Central memory CD8-positive, alpha-beta T cell (primary cell): ENCODE results near the gene BACE1-AS.
A peak's percentile ranks its signal among the peaks of the same experiment; 100 is the strongest.

Source experiments
- ATAC-seq: fragments of 150-1000 bp; cut with Tn5 transposase; replicated peaks from 2 replicates; pipeline ENCODE4 v1.10.0; 2022; ENCODE audit warnings: mild to moderate bottlenecking, moderate FRiP score, moderate number of reproducible peaks; ENCODE audit not compliant: poor library complexity, severe bottlenecking; ENCODE audit errors: extremely low read depth
- DNase-seq, 2 donors: peaks; one replicate each; pipeline ENCODE4 v3.0.0; 2021; ENCODE audit warnings: low spot score in 2 of 2
- H3K27ac Mint-ChIP-seq: one replicate; pipeline ENCODE4 v1.8.0; 2022; ENCODE audit warnings: low read depth, mild to moderate bottlenecking, moderate library complexity, mixed read lengths
- H3K27me3 Mint-ChIP-seq: one replicate; pipeline ENCODE4 v1.8.0; 2022; ENCODE audit warnings: mixed read lengths
- H3K36me3 Mint-ChIP-seq: one replicate; pipeline ENCODE4 v1.8.0; 2022; ENCODE audit warnings: mild to moderate bottlenecking, moderate library complexity, mixed read lengths; ENCODE audit not compliant: insufficient read depth
- H3K4me1 Mint-ChIP-seq: one replicate; pipeline ENCODE4 v1.8.0; 2022; ENCODE audit warnings: mixed read lengths
- H3K4me3 Mint-ChIP-seq: one replicate; pipeline ENCODE4 v1.8.0; 2022; ENCODE audit warnings: mild to moderate bottlenecking, moderate library complexity, mixed read lengths
- H3K9me3 Mint-ChIP-seq: one replicate; pipeline ENCODE4 v1.8.0; 2022; ENCODE audit warnings: mixed read lengths

BACE1-AS gene

DNA sequence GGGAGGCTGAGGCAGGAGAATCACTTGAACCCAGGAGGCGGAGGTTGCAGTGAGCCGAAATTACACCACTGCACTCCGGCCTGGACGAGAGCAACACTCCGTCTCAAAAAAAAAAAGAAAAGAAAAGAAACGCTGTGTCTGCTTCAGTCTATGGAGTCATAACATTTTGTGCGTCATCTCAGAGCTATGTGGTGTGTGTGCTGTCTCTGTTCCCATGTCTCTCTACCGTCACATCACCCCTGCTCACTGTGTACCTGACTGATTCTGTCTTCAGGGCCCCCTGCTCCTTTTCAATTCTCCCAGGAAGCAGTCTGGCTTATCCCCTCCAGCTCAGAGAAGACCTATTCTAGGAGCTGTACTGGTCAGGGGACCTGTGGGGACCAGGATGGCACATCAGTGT lies 7.0 kb downstream of the BACE1-AS start:
- H3K4me1 Mint-ChIP-seq, result peaks cover 4% of the 10 kb centered on the region
- no peaks in the 10 kb centered on the region for H3K36me3 Mint-ChIP-seq
- peaks cover 11% of the 10 kb centered on the region for H3K27me3 Mint-ChIP-seq
- H3K4me3 Mint-ChIP-seq, result no peak overlapping the region
- ATAC-seq (no peak), DNase-seq (no peak)
- no peak overlapping the region for H3K27ac Mint-ChIP-seq
- H3K9me3 Mint-ChIP-seq, result no peaks in the 10 kb centered on the region

DNA sequence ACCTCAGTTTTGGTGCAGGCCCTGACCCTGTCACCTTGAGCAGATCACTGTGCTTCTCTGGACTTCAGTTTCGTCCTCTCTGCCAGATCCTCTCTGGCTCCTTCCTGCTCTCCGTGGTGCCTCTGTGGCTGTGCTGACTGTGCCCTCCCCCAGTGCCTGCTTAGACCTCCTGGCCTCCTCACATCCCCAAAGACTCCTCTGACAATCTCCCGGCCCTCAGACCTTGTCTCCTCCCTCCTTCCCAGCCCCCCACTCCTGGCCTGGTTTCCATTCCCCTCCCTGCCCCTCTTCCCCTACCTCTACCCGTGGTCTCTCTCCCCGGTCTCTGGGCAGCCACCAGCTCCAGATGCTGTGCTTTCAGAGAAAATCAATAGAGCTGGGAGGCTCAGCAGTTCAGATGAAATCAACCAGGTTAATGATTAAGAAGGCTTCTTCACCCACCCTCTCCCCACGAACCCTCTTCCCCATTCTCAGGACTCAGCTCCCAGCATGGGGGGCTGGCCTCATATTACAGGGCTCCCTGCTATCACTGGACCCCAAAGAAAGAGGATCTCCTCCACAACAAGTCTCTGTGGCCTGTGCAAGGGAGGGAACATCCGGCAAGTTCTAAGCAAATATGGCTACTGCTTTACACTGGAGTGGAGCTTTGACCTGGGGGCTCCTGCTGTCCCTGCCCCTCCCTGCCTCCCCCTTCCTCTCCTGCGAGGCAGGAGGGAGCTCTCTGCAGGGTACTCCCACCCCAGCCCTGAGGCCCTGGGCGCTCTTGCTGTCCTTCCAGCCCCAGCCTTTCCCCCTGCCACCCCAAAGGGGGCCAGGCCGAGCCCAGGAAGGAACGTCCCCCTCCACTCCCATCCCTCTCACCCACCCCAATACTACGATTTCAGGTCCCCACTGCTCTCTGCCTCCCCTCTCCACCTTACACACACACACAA lies 8.5 kb downstream of the BACE1-AS start:
- ATAC-seq (no peak), DNase-seq (no peak)
- H3K27me3 Mint-ChIP-seq, result peaks cover 11% of the 10 kb centered on the region
- H3K4me3 Mint-ChIP-seq, result no peak overlapping the region
- peaks cover 4% of the 10 kb centered on the region for H3K4me1 Mint-ChIP-seq
- no peak overlapping the region for H3K27ac Mint-ChIP-seq
- H3K9me3 Mint-ChIP-seq, result no peaks in the 10 kb centered on the region
- H3K36me3 Mint-ChIP-seq, result no peaks in the 10 kb centered on the region

DNA sequence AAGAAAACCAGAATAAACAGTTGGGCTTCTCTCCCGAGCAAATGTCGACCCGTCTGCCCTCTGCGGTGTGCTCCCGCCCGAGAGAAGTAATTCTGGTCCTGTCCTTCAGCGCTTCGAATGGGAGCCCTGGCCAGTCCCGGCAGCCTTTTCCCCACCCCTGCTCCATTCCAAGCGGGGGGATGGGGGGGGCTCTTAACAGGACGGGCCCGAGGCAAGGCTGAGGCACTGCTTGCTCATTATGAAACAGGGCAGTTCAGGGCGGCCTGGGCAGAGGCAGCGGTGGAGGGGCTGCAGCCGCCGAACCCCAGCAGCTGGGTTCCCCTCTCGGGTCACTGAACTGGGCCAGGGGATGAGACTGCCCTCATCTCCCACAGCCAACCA lies 9.1 kb downstream of the BACE1-AS start:
- ATAC-seq (no peak), DNase-seq (no peak)
- Mint-ChIP-seq H3K27me3 (peaks cover 11% of the 10 kb centered on the region), H3K4me1 (peaks cover 4% of the 10 kb centered on the region), H3K27ac (no peak overlapping the region), H3K9me3 (no peaks in the 10 kb centered on the region), H3K4me3 (no peak overlapping the region), H3K36me3 (no peaks in the 10 kb centered on the region)

DNA sequence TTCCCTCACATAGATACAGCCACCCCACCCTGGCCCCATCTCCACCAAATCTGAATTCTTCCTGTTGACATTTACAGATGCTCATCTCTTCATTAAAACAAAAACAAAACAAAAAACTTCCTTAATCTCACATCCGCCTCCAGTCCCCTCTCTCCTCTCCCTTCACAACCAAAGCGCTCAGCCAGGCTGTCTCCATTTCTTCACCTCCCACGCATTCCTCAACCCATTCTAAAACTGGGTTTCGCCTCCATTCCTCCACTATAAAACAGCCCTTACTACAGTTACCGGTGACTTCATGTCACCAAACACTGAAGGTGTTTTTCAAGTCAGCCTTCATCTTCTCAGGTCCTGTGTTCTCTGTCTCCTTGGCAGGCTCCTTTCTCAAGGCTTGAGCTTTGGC lies 9.6 kb downstream of the BACE1-AS start:
- H3K36me3 Mint-ChIP-seq, result no peaks in the 10 kb centered on the region
- H3K4me3 Mint-ChIP-seq, result no peak overlapping the region
- DNase-seq (no peak), ATAC-seq (no peak)
- peaks cover 11% of the 10 kb centered on the region for H3K27me3 Mint-ChIP-seq
- H3K4me1 Mint-ChIP-seq, result peaks cover 4% of the 10 kb centered on the region
- no peak overlapping the region for H3K27ac Mint-ChIP-seq
- no peaks in the 10 kb centered on the region for H3K9me3 Mint-ChIP-seq

DNA sequence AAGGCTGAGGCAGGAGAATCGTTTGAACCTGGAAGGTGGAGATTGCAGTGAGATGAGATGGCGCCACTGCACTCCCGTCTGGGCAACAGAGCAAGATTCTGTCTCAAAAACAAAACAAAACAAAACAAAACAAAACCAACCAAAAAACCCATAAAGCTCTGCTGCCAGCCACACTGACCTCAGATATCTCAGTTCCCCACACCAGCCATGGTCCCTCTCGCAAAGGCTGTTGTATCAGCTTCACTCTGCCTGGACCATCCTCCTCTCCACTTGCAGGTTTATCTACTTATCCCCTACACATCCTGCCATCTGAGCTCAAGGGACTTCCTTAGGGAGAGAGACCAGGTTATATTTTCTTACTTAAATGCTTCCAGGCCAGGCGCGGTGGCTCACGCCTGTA lies 11.1 kb downstream of the BACE1-AS start:
- Mint-ChIP-seq H3K36me3 (no peaks in the 10 kb centered on the region), H3K27me3 (peaks cover 11% of the 10 kb centered on the region), H3K4me1 (peaks cover 4% of the 10 kb centered on the region), H3K9me3 (no peaks in the 10 kb centered on the region), H3K27ac (no peak overlapping the region), H3K4me3 (no peak overlapping the region)
- DNase-seq (no peak), ATAC-seq (no peak)

DNA sequence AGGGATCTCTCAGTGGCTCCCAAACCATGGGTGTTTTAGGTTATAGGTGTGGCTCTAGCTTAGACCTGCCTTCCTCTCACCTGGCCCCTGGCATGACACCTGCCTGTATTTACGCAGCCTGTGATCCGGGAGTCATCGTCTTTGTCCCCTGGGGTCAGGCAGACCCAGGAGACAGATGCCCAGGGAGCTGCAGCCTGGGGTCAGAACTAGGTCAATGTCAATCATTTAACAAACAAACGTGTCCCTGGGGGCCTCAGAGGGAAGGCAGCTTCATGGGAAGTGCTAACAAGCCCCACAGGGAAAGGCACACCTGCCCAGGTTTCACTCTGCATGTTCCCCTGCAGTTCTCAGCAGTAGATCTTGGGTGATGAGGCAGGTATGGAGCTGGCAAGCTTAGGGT lies 12.0 kb downstream of the BACE1-AS start:
- peaks cover 16% of the 10 kb centered on the region for H3K27me3 Mint-ChIP-seq

DNA sequence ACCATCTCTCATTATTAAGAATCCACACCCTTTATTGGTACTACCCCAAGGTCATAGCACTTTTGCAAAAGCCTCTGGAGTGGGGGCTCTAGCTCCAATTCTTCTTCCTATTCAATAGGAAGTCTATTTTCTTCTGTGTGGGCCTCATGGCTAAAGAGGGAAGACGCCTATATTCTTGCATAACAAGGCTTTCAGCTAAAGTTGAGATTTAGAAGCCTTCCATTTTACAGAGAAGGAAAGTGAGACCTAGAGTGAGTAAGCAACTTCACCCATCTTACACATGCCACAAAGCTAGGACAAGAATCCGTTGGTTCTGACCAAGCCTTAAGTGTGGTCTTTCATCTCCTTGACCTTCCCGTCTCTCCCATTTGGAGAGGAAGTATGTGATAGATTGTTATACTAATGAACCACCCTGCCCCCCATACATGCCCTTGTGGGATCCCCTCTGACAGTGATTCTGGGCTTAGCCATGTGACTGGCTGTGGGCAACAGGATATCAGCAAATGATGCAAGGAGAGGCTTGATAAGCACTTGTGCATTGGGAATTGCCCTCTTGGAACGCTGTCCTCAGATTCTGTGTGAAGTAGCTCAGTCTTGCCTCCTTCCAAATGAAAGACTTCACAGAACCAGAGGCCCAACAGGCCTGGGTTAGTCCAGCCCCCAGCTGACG lies 12.6 kb downstream of the BACE1-AS start:
- peaks cover 23% of the 10 kb centered on the region for H3K27me3 Mint-ChIP-seq
- no peak overlapping the region for H3K27ac Mint-ChIP-seq
- H3K4me3 Mint-ChIP-seq, result no peak overlapping the region
- DNase-seq (no peak), ATAC-seq (no peak)
- peaks cover 4% of the 10 kb centered on the region for H3K4me1 Mint-ChIP-seq
- H3K36me3 Mint-ChIP-seq, result no peaks in the 10 kb centered on the region
- H3K9me3 Mint-ChIP-seq, result no peaks in the 10 kb centered on the region

More for the DNA sequence above, 12.0 kb downstream of the BACE1-AS start:
- Mint-ChIP-seq H3K36me3 (no peaks in the 10 kb centered on the region), H3K9me3 (no peaks in the 10 kb centered on the region), H3K27ac (no peak overlapping the region), H3K4me1 (peaks cover 4% of the 10 kb centered on the region), H3K4me3 (no peak overlapping the region)
- ATAC-seq (no peak), DNase-seq (no peak)

DNA sequence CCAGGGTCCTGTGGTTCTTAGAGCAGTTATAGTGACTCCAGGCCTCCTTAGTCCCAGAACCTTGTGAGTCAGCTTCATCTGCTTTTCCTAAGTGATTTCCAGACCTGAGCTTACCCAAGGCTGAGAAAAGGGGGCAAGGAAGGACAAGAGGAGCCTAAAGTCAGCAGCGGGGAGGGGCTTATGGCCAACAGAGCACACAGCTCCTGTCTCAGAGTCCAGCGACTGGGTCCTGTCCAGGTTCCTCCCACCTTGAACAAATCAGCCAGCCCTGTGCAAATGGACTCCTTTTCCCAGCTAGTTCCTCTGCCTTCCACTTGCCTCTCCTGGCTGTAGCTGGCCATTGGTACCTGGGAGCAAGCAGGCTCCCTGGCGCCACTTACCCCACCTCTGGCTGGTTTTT lies 14.0 kb downstream of the BACE1-AS start:
- no peak overlapping the region for H3K4me3 Mint-ChIP-seq
- ATAC-seq (no peak), DNase-seq (no peak)
- peaks cover 32% of the 10 kb centered on the region for H3K27me3 Mint-ChIP-seq
- H3K36me3 Mint-ChIP-seq, result no peaks in the 10 kb centered on the region
- H3K9me3 Mint-ChIP-seq, result no peaks in the 10 kb centered on the region
- H3K4me1 Mint-ChIP-seq, result peaks cover 4% of the 10 kb centered on the region
- H3K27ac Mint-ChIP-seq, result no peak overlapping the region

DNA sequence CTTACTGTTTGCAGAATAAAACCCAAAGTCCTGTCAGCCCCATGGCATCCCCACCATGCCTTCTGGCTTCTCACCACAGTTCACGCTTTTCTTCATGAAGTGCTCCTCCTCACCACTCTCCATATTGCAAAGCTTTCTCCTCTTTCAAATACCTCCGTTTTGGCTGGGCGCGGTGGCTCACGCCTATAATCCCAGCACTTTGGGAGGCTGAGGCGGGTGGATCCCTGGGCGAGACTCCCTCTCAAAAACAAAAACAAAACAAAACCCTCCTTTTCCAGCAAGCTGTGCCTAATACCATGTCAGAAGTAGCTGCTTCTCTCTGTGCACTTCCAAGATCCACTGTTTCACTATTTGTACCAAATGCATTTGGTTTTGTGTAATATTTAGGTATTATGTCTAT lies 18.2 kb downstream of the BACE1-AS start:
- no peak for ATAC-seq
- DNase-seq, result no peak
- Mint-ChIP-seq H3K27ac (no peak overlapping the region), H3K9me3 (no peaks in the 10 kb centered on the region), H3K27me3 (peaks cover 45% of the 10 kb centered on the region), H3K4me3 (no peak overlapping the region), H3K36me3 (peaks cover 2% of the 10 kb centered on the region), H3K4me1 (peaks cover 2% of the 10 kb centered on the region)

DNA sequence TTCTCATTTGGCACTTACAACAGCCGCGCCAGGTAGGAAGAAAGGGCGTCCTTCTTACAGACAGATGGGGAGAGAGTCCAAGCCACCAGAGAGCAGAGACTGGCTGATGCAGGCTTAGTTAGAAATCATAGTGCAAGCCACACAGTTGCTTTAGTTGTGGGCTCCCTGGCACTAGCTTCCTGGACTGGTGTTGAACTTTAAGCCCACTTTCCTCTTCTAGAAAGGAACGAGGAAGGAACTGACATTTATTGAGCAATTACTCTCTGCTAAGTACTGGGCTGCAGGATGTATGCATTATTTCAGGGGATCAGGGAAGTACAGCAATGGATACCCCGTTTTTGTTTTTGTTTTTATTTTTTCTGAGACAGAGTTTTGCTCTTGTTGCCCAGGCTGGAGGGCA lies 21.9 kb downstream of the BACE1-AS start:
- Mint-ChIP-seq H3K9me3 (no peaks in the 10 kb centered on the region), H3K4me1 (peaks cover 12% of the 10 kb centered on the region), H3K27ac (no peak overlapping the region), H3K27me3 (peaks cover 72% of the 10 kb centered on the region), H3K36me3 (peaks cover 2% of the 10 kb centered on the region), H3K4me3 (no peak overlapping the region)
- DNase-seq (no peak), ATAC-seq (no peak)

DNA sequence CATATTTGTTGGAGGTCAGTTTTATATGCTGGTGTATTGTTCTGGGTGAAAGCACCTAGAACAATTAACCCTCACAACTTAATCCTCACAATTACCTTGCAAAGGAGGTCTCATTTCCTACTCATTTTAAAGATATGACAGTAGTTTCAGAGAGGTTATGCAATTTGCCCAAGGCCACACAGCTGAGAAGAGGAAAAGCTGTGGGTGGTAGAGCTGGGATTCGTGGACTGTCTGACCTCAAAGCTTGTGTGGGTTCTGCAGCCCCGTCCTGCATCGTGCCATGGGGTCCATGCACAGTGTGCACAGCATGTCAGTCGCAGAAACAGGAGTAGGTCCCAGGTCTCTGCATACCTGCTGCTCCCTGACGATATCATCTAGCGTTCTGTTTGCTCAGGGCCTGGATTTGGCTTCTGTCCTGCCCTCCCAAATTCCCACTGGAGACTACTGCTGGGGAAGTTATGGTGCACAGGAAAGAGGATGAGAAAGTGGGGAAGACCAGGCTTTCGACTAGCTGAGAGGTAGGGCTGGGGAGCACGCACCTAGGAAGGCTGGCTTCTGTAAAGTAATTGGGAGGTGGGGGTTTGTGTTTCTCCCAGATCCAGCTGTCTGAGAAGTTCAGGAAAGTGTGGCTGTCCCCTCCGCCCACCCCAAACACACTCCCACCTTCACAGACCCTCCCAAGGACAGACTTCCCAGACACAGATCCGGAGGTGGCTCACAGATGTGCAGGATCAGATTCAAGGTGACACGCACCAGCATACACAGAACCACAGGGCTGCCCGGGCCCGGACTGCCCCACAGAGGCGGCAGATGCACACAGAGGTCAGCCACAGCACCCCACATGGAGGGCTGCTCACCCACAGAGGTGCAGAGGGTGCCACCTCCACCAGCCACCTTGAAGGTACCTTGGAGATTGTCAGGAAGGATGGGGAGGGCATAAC lies 23.0 kb downstream of the BACE1-AS start:
- H3K4me1 Mint-ChIP-seq, result peaks cover 12% of the 10 kb centered on the region
- no peaks in the 10 kb centered on the region for H3K9me3 Mint-ChIP-seq
- H3K4me3 Mint-ChIP-seq, result peak overlapping the region; percentile 62
- DNase-seq, result no peak
- no peak overlapping the region for H3K27ac Mint-ChIP-seq
- peaks cover 63% of the 10 kb centered on the region for H3K27me3 Mint-ChIP-seq
- H3K36me3 Mint-ChIP-seq, result peaks cover 2% of the 10 kb centered on the region
- ATAC-seq, result no peak

DNA sequence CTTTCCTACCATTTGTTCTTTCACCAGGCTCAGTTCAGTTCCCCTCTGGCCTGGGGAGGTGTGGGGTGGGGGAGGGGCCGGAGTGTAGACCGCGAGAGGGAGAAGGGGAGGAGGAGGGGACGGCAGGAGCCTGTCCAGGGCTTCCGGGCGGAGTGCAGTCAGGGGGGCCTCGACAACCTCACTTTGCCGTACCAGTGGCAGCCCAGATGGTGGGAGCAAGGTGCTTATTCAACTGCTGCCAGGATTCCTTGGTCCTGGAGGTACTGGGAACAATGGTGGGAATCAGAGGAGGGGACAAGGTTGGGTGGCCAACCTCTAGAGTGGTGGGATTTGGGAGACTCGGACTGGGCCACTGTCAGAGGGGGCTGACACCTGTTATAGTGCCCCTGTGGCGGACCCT lies 23.7 kb downstream of the BACE1-AS start:
- Mint-ChIP-seq H3K4me3 (peak overlapping the region; percentile 62), H3K36me3 (peaks cover 2% of the 10 kb centered on the region), H3K9me3 (no peaks in the 10 kb centered on the region), H3K4me1 (peaks cover 12% of the 10 kb centered on the region), H3K27me3 (peaks cover 57% of the 10 kb centered on the region), H3K27ac (no peak overlapping the region)
- DNase-seq (no peak), ATAC-seq (no peak)
